Neutrophil (primary cell): ENCODE measurements around the gene SORCS2.

Source experiments
- H3K27ac ChIP-seq: fragments of 200-600 bp; sonication (generic); 2 replicates; pipeline ENCODE4 v1.5.1; 2016; ENCODE audit warnings: mild to moderate bottlenecking, moderate library complexity
- H3K27me3 ChIP-seq: fragments of 200-600 bp; sonication (generic); 2 replicates; pipeline ENCODE4 v1.6.0; 2016; ENCODE audit warnings: mild to moderate bottlenecking
- H3K36me3 ChIP-seq: fragments of 200-600 bp; sonication (generic); 2 replicates; pipeline ENCODE4 v1.5.1; 2017
- H3K4me1 ChIP-seq, 2 experiments: fragments of 200-600 bp in 1 of 2; sonication (generic) in 1 of 2; 1 replicate in 1 of 2; 2 replicates in 1 of 2; pipeline versions ENCODE4 v1.5.1 to v1.6.1; 2013 to 2016; ENCODE audit warnings: low read depth in 1 of 2, low read length in 1 of 2, mild to moderate bottlenecking in 1 of 2, moderate library complexity in 1 of 2; ENCODE audit not compliant: control insufficient read depth in 1 of 2, insufficient read depth in 1 of 2
- H3K4me3 ChIP-seq, 2 experiments: fragments of 200-600 bp in 1 of 2; sonication (generic) in 1 of 2; 1 replicate in 1 of 2; 2 replicates in 1 of 2; pipeline ENCODE4 v1.5.1; 2013 to 2016; ENCODE audit warnings: low read depth in 1 of 2, low read length in 1 of 2, mild to moderate bottlenecking in 1 of 2, moderate library complexity in 1 of 2
- H3K9me3 ChIP-seq: fragments of 200-600 bp; sonication (generic); 2 replicates; pipeline ENCODE4 v1.5.1; 2016
- TF ChIP-seq, protein P1 (sequence below): fragments of 200-600 bp; sonication (generic); IDR thresholded peaks from 2 replicates; pipeline ENCODE4 v1.5.1; 2016; ENCODE audit warnings: antibody characterized with exemption

SORCS2 gene

DNA sequence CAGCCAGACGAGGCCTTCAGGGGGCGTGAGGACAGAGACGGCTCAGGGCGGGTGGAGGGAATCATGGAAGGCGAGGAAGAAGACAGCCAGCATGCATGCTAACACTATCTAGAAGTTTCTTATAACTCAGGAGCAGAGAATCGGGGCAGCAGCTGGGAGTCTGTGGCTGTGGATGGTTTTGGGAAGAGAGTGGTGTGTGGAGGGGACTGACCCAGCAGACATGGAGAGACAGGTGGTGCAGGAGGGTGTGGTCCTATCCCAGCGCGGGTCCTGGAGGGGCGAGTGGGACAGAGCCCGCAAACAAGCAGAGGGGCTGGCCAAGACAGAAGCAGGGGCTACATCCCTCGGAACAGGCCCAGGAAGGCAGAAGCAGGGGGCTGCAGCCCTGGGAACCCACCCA, 555.2 kb downstream of the SORCS2 start:
- H3K4me1 ChIP-seq: no peaks in the 10 kb centered on the region
- TF ChIP-seq, protein P1, sequence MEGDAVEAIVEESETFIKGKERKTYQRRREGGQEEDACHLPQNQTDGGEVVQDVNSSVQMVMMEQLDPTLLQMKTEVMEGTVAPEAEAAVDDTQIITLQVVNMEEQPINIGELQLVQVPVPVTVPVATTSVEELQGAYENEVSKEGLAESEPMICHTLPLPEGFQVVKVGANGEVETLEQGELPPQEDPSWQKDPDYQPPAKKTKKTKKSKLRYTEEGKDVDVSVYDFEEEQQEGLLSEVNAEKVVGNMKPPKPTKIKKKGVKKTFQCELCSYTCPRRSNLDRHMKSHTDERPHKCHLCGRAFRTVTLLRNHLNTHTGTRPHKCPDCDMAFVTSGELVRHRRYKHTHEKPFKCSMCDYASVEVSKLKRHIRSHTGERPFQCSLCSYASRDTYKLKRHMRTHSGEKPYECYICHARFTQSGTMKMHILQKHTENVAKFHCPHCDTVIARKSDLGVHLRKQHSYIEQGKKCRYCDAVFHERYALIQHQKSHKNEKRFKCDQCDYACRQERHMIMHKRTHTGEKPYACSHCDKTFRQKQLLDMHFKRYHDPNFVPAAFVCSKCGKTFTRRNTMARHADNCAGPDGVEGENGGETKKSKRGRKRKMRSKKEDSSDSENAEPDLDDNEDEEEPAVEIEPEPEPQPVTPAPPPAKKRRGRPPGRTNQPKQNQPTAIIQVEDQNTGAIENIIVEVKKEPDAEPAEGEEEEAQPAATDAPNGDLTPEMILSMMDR: no peak
- no peak overlapping the region for H3K27ac ChIP-seq
- H3K9me3 ChIP-seq: no peaks in the 10 kb centered on the region
- no peaks in the 10 kb centered on the region for H3K36me3 ChIP-seq
- no peak overlapping the region for H3K4me3 ChIP-seq
- no peaks in the 10 kb centered on the region for H3K27me3 ChIP-seq

DNA sequence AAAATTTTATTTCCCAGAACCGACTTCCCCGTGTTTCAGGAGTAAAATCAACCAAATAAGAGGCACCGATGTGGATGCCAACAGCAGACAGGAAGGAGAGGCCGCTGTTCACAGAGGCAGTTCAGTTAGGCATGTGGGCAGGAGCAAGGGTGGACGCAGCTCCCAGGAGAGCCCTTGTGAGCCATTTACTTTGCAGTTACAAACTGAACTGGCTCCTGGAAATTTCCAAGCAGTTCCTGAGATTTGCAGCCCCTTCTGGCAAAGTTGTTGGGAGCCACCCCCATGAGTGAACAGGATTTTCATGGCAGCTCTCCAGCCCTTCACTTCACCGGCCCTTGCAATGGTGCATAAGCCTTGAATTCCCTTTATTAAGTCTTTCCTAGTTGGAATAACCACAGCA, 558.2 kb downstream of the SORCS2 start:
- Histone ChIP-seq H3K27me3 (no peaks in the 10 kb centered on the region), H3K9me3 (no peaks in the 10 kb centered on the region), H3K27ac (no peak overlapping the region), H3K4me3 (no peak overlapping the region), H3K36me3 (no peaks in the 10 kb centered on the region), H3K4me1 (no peaks in the 10 kb centered on the region)
- TF ChIP-seq, protein P1: no peak

DNA sequence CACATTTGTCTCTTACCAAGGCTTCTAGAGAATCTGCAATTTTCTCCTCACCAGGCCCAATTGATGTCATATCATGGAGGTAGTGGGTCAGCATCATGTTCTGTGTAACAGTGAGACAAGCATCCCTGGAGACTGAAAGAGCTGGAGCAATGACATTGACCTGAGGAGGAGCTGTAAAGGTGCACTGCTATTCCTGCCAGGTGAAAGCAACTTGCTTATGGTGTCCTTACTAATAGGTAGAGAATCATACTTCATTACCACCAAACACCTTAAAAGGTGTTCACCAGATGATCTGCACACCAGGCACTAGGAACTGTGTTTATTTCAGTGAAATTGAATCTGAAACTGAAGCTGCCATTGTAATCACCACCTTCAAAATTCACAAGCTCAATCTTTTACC, 558.6 kb downstream of the SORCS2 start:
- Histone ChIP-seq H3K9me3 (no peaks in the 10 kb centered on the region), H3K27ac (no peak overlapping the region), H3K27me3 (no peaks in the 10 kb centered on the region), H3K4me3 (no peak overlapping the region), H3K36me3 (no peaks in the 10 kb centered on the region), H3K4me1 (no peaks in the 10 kb centered on the region)
- TF ChIP-seq, protein P1: no peak

DNA sequence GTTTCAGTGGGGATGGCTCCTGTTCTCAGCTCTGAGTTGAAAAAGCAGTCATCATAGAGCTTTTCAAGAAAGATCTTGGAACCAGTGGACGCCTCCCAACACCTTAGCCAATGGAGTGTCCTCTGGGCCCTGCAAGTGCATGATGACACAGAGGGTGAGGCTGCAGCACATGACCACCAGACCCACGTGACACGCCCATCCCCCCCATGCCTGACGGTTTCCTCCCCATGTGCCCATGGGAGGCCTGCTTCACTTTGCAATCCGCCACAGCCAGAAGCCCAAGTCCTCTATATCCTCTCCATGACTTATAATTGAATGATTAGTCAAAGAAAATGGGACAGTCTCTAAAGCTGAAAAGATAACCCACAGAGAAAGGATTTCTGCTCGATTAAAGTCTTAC, 560.3 kb downstream of the SORCS2 start:
- Histone ChIP-seq H3K4me1 (no peaks in the 10 kb centered on the region), H3K27ac (no peak overlapping the region), H3K9me3 (no peaks in the 10 kb centered on the region), H3K4me3 (no peak overlapping the region), H3K36me3 (no peaks in the 10 kb centered on the region), H3K27me3 (no peaks in the 10 kb centered on the region)
- TF ChIP-seq, protein P1: no peak

DNA sequence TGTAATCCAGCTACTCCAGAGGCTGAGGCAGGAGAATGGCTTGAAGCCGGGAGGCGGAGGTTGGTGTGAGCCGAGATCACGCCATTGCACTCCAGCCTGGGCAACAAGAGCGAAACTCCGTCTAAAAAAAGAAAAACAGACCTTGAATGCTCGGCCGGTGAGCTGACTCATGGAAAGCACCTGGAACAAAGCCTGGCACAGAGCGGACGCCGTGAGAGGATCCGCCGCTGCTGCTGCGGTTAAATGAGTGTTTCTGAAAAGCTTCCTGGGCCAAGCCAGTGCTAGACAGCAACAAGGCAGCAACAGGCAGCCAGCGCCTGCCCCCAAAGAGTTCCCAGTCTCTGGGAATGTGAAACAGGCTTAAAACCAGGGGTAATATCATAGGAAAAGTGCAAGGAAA, 560.9 kb downstream of the SORCS2 start:
- no peak overlapping the region for H3K4me3 ChIP-seq
- H3K27ac ChIP-seq: no peak overlapping the region
- no peaks in the 10 kb centered on the region for H3K4me1 ChIP-seq
- TF ChIP-seq, protein P1: no peak
- no peaks in the 10 kb centered on the region for H3K27me3 ChIP-seq
- H3K36me3 ChIP-seq: no peaks in the 10 kb centered on the region
- H3K9me3 ChIP-seq: no peaks in the 10 kb centered on the region

DNA sequence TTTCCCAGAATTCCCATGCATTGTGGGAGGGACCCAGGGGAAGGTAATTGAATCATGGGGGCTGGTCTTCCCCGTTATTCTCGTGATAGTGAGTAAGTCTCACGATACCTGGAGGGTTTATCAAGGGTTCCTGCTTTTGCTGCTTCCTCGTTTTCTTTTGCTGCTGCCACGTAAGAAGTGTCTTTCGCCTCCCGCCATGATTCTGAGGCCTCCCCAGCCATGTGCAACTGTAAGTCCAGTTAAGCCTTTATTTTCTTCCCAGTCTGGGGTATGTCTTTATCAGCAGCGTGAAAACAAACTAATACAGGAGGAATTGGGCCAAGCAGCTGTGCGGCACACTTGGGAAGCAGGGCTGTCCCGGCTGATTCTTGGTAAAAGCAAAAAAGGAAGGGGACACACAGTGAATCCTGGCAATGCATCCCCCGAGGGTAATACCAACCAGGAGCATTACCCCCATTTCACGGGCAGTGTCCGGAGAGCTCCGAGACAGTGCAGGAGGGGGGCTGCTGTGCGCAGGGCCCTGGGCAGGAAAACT, 561.7 kb downstream of the SORCS2 start:
- Histone ChIP-seq H3K4me1 (no peaks in the 10 kb centered on the region), H3K4me3 (no peak overlapping the region), H3K36me3 (no peaks in the 10 kb centered on the region), H3K9me3 (no peaks in the 10 kb centered on the region), H3K27ac (no peak overlapping the region), H3K27me3 (no peaks in the 10 kb centered on the region)
- TF ChIP-seq, protein P1: no peak
